SK-N-SH (cell line): ENCODE data around the gene SEBOX. TPM values are rescaled to one million over a fixed set of nuclear protein-coding genes. Genes with fewer than 3 reads are reported as not detected.

Experiments
- CTCF ChIA-PET: fragments of 300-600, 350-600 bp; formaldehyde crosslinking; extraction: SDS; loops from one replicate; lab custom pipeline; 2021; lab: Yijun Ruan, JAX
- POLR2A ChIA-PET: fragments of 350-600 bp; sonication (Branson Sonifier 250); formaldehyde crosslinking; extraction: SDS; loops from one replicate; lab custom pipeline; 2020; ENCODE audit warnings: antibody characterized with exemption, inconsistent platforms; lab: Yijun Ruan, JAX
- DNase-seq: peaks from one replicate; pipeline ENCODE4 v3.0.0; 2012
- H2AFZ ChIP-seq: fragments of 200-600 bp; sonication (generic); 2 replicates; pipeline ENCODE4 v1.8.1; 2016; ENCODE audit warnings: antibody characterized with exemption, mild to moderate bottlenecking, low read depth
- H3F3A ChIP-seq: fragments of 200-600 bp; sonication (generic); replicated peaks from 2 replicates; pipeline ENCODE3; 2016; ENCODE audit warnings: antibody characterized with exemption, mild to moderate bottlenecking; ENCODE audit not compliant: insufficient read depth
- H3K27ac ChIP-seq, 2 experiments: fragments of 200-500 bp in 1 of 2; fragments of 200-600 bp in 1 of 2; sonication (Bioruptor generic) in 1 of 2; sonication (generic), shearing (Covaris generic) in 1 of 2; 2 replicates each; pipeline versions ENCODE4 v1.5.1 to v1.6.1; 2014 to 2016; ENCODE audit warnings: low read depth in 2 of 2, inconsistent platforms in 1 of 2, low read length in 1 of 2, mild to moderate bottlenecking in 1 of 2, mixed read lengths in 1 of 2
- H3K27me3 ChIP-seq: fragments of 200-600 bp; sonication (generic), shearing (Covaris generic); 2 replicates; pipeline ENCODE4 v1.6.1; 2016; ENCODE audit warnings: mixed run types; ENCODE audit not compliant: insufficient read depth
- H3K36me3 ChIP-seq, 2 experiments: fragments of 200-500 bp in 1 of 2; fragments of 200-600 bp in 1 of 2; sonication (Bioruptor generic) in 1 of 2; sonication (generic) in 1 of 2; replicated peaks in 1 of 2; 2 replicates each; pipeline versions ENCODE3 to v1.5.1; 2014 to 2016; ENCODE audit warnings: low read length in 1 of 2, mild to moderate bottlenecking in 1 of 2; ENCODE audit not compliant: insufficient read depth in 2 of 2, control insufficient read depth in 1 of 2
- H3K4me1 ChIP-seq, 2 experiments: fragments of 200-500 bp in 1 of 2; fragments of 200-600 bp in 1 of 2; sonication (Bioruptor generic) in 1 of 2; sonication (generic), shearing (Covaris generic) in 1 of 2; 2 replicates each; pipeline versions ENCODE4 v1.5.1 to v1.6.1; 2014 to 2016; ENCODE audit warnings: low read depth in 1 of 2, low read length in 1 of 2, mixed run types in 1 of 2; ENCODE audit not compliant: insufficient read depth in 2 of 2, control insufficient read depth in 1 of 2
- H3K4me2 ChIP-seq: fragments of 200-600 bp; sonication (generic), shearing (Covaris generic); 2 replicates; pipeline ENCODE4 v1.6.1; 2017; ENCODE audit warnings: mixed run types
- H3K4me3 ChIP-seq, 2 experiments: fragments of 200-500 bp in 1 of 2; fragments of 200-600 bp in 1 of 2; sonication (Bioruptor generic) in 1 of 2; sonication (generic), shearing (Covaris generic) in 1 of 2; 2 replicates each; pipeline versions ENCODE4 v1.5.1 to v1.8.1; 2014 to 2016; ENCODE audit warnings: low read depth in 2 of 2, inconsistent platforms in 1 of 2, low read length in 1 of 2, mild to moderate bottlenecking in 1 of 2, mixed read lengths in 1 of 2, moderate library complexity in 1 of 2
- H3K79me2 ChIP-seq: fragments of 200-600 bp; sonication (generic); 2 replicates; pipeline ENCODE4 v1.8.1; 2017; ENCODE audit warnings: mild to moderate bottlenecking; ENCODE audit not compliant: insufficient read depth
- H3K9ac ChIP-seq: fragments of 200-600 bp; sonication (generic); 2 replicates; pipeline ENCODE4 v1.6.1; 2017; ENCODE audit warnings: mixed run types
- H3K9me2 ChIP-seq: fragments of 200-600 bp; sonication (generic); 2 replicates; pipeline ENCODE4 v1.6.1; 2017; ENCODE audit warnings: mixed run types
- H3K9me3 ChIP-seq: fragments of 200-600 bp; sonication (generic); 2 replicates; pipeline ENCODE4 v1.6.1; 2017; ENCODE audit warnings: mixed run types, mild to moderate bottlenecking, moderate library complexity
- H4K20me1 ChIP-seq: fragments of 200-600 bp; sonication (generic); 2 replicates; pipeline ENCODE4 v1.6.1; 2017; ENCODE audit warnings: mild to moderate bottlenecking, mixed run types; ENCODE audit not compliant: insufficient read depth
- ELF1 ChIP-seq: IDR thresholded peaks from 2 replicates; pipeline ENCODE4 v1.4.0; 2012
- EZH2phosphoT487 ChIP-seq: fragments of 200-600 bp; sonication (generic); IDR thresholded peaks from 2 replicates; pipeline ENCODE4 v1.6.1; 2017; ENCODE audit warnings: low read depth, mixed run types, mild to moderate bottlenecking, antibody characterized with exemption, moderate library complexity, borderline replicate concordance
- FOSL2 ChIP-seq: IDR thresholded peaks from 2 replicates; pipeline ENCODE4 v1.4.0; 2012; ENCODE audit warnings: low read depth, mild to moderate bottlenecking, moderate library complexity, borderline replicate concordance
- FOXJ3 ChIP-seq: sonication (generic); formaldehyde crosslinking; IDR thresholded peaks from 2 replicates; pipeline ENCODE4 v1.5.1; 2020; ENCODE audit warnings: mild to moderate bottlenecking, missing genetic modification reagents
- FOXM1 ChIP-seq: IDR thresholded peaks from 2 replicates; pipeline ENCODE4 v1.4.0; 2012; ENCODE audit warnings: low read depth, mild to moderate bottlenecking
- GABPA ChIP-seq: IDR thresholded peaks from 2 replicates; pipeline ENCODE4 v1.4.0; 2012; ENCODE audit warnings: low read depth, mild to moderate bottlenecking
- GATA2 ChIP-seq: sonication (generic); formaldehyde crosslinking; IDR thresholded peaks from 2 replicates; pipeline ENCODE4 v1.5.0; 2020; ENCODE audit warnings: mild to moderate bottlenecking, missing genetic modification reagents
- MXI1 ChIP-seq: IDR thresholded peaks from 2 replicates; pipeline ENCODE4 v1.6.1; 2012; ENCODE audit warnings: mild to moderate bottlenecking, low read depth, low read length, improper control_type of control experiment
- NRF1 ChIP-seq: IDR thresholded peaks from 2 replicates; pipeline ENCODE4 v1.6.1; 2012; ENCODE audit warnings: low read depth, mild to moderate bottlenecking, low read length
- POLR2AphosphoS5 ChIP-seq: IDR thresholded peaks from 2 replicates; pipeline ENCODE4 v1.6.1; 2012; ENCODE audit warnings: low read depth, low read length
- RFX5 ChIP-seq: IDR thresholded peaks from 2 replicates; pipeline ENCODE4 v1.6.1; 2012; ENCODE audit warnings: mild to moderate bottlenecking, improper control_type of control experiment, low read length
- TAF1 ChIP-seq: IDR thresholded peaks from 2 replicates; pipeline ENCODE4 v1.6.1; 2012; ENCODE audit warnings: low read depth, mild to moderate bottlenecking, low read length, moderate library complexity, borderline replicate concordance
- TCF12 ChIP-seq: IDR thresholded peaks from 2 replicates; pipeline ENCODE4 v1.4.0; 2012
- WGBS: methylation state at CpG from one replicate; pipeline ENCODE4 v1.1.6; 2017; ENCODE audit warnings: low lambda C conversion rate; 5-methylcytosine and 5-hydroxymethylcytosine counted together
- polyA plus RNA-seq, 3 experiments: library from polyadenylated mRNA; depleted of rRNA; stranded (reverse); fragments of >200 nt; gene quantifications; 2 replicates each; pipeline ENCODE4 v1.2.3, GENCODE V29; 2012
- TF ChIP-seq, protein P1 (sequence below): fragments of 150-350 bp; IDR thresholded peaks from 2 replicates; pipeline ENCODE4 v1.6.1; 2017; ENCODE audit warnings: antibody characterized with exemption, low read length, low read depth, borderline replicate concordance
- TF ChIP-seq, protein P2 (sequence below): IDR thresholded peaks from 2 replicates; pipeline ENCODE4 v1.4.0; 2012; ENCODE audit warnings: low read depth, borderline replicate concordance
- TF ChIP-seq, protein P3 (sequence below): IDR thresholded peaks from 2 replicates; pipeline ENCODE4 v1.4.0; 2012; ENCODE audit warnings: low read depth, borderline replicate concordance
- TF ChIP-seq, protein P4 (sequence below): IDR thresholded peaks from 2 replicates; pipeline ENCODE4 v1.4.0; 2012; ENCODE audit warnings: low read depth
- TF ChIP-seq, protein P5 (sequence below): IDR thresholded peaks from 2 replicates; pipeline ENCODE4 v1.6.1; 2012; ENCODE audit warnings: mild to moderate bottlenecking, low read depth, low read length, moderate library complexity

Gene SEBOX
- polyA plus RNA-seq, 1 of the 3 experiments (the other 2 are of a cell fraction) = not detected

DNA sequence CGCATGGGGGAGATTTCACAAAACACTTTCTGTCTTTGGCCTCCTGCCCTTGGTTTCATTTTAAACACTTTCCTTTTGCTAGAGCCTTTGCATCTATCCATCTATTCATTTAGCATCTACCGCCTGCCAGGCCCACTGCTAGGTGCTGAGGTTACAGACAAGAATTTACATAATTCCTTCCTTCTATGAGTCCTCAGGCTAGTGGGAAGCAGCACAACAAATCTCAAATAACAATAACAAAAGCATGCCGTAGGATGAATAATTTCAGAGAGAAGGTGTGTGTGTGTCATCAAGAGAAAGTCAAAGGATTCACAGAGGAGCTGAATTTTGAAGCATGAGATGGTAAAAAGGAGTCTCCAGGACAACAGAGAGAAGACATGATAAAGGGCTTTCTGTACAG lies 47.1 kb upstream of the SEBOX start:
- POLR2A ChIA-PET = no interaction called here

More for the DNA sequence above, 47.1 kb upstream of the SEBOX start:
- H3K27ac ChIP-seq = no peak overlapping the region
- H2AFZ ChIP-seq = no peak overlapping the region
- peaks cover 18% of the 10 kb centered on the region; the same call in 1 of the 2 replicates for H3K27me3 ChIP-seq
- no peak overlapping the region for H3K4me3 ChIP-seq
- no peaks in the 10 kb centered on the region for H3K9me3 ChIP-seq
- H3F3A ChIP-seq = peaks cover 8% of the 10 kb centered on the region
- H3K9ac ChIP-seq = no peak overlapping the region
- H3K4me1 ChIP-seq = 0 out of 4 replicates have a peak, but pooled peaks cover 0 to 6% of the 10 kb centered on the region in 2 experiments
- no peaks in the 10 kb centered on the region for H3K36me3 ChIP-seq
- no peak overlapping the region for H3K4me2 ChIP-seq
- 73% methylated on average over 3 of the region's 3 CpGs for WGBS
- H3K79me2 ChIP-seq = no peaks in the 10 kb centered on the region
- H3K9me2 ChIP-seq = no peaks in the 10 kb centered on the region
- CTCF ChIA-PET = no interaction called here
- DNase-seq = no peak
- TF ChIP-seq TCF12 (no peak), EZH2phosphoT487 (no peak), RFX5 (no peak), FOXM1 (no peak), NRF1 (no peak), GATA2 (no peak), FOSL2 (no peak), POLR2AphosphoS5 (no peak), MXI1 (no peak), TAF1 (no peak), GABPA (no peak), ELF1 (no peak), FOXJ3 (CRISPR knock-in tag) (no peak)
- TF ChIP-seq, protein P1, sequence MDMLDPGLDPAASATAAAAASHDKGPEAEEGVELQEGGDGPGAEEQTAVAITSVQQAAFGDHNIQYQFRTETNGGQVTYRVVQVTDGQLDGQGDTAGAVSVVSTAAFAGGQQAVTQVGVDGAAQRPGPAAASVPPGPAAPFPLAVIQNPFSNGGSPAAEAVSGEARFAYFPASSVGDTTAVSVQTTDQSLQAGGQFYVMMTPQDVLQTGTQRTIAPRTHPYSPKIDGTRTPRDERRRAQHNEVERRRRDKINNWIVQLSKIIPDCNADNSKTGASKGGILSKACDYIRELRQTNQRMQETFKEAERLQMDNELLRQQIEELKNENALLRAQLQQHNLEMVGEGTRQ = no peak
- TF ChIP-seq, protein P2, sequence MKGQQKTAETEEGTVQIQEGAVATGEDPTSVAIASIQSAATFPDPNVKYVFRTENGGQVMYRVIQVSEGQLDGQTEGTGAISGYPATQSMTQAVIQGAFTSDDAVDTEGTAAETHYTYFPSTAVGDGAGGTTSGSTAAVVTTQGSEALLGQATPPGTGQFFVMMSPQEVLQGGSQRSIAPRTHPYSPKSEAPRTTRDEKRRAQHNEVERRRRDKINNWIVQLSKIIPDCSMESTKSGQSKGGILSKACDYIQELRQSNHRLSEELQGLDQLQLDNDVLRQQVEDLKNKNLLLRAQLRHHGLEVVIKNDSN = no peak
- TF ChIP-seq, protein P3, sequence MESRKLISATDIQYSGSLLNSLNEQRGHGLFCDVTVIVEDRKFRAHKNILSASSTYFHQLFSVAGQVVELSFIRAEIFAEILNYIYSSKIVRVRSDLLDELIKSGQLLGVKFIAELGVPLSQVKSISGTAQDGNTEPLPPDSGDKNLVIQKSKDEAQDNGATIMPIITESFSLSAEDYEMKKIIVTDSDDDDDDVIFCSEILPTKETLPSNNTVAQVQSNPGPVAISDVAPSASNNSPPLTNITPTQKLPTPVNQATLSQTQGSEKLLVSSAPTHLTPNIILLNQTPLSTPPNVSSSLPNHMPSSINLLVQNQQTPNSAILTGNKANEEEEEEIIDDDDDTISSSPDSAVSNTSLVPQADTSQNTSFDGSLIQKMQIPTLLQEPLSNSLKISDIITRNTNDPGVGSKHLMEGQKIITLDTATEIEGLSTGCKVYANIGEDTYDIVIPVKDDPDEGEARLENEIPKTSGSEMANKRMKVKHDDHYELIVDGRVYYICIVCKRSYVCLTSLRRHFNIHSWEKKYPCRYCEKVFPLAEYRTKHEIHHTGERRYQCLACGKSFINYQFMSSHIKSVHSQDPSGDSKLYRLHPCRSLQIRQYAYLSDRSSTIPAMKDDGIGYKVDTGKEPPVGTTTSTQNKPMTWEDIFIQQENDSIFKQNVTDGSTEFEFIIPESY = no peak
- TF ChIP-seq, protein P4, sequence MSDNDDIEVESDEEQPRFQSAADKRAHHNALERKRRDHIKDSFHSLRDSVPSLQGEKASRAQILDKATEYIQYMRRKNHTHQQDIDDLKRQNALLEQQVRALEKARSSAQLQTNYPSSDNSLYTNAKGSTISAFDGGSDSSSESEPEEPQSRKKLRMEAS = no peak
- TF ChIP-seq, protein P5, sequence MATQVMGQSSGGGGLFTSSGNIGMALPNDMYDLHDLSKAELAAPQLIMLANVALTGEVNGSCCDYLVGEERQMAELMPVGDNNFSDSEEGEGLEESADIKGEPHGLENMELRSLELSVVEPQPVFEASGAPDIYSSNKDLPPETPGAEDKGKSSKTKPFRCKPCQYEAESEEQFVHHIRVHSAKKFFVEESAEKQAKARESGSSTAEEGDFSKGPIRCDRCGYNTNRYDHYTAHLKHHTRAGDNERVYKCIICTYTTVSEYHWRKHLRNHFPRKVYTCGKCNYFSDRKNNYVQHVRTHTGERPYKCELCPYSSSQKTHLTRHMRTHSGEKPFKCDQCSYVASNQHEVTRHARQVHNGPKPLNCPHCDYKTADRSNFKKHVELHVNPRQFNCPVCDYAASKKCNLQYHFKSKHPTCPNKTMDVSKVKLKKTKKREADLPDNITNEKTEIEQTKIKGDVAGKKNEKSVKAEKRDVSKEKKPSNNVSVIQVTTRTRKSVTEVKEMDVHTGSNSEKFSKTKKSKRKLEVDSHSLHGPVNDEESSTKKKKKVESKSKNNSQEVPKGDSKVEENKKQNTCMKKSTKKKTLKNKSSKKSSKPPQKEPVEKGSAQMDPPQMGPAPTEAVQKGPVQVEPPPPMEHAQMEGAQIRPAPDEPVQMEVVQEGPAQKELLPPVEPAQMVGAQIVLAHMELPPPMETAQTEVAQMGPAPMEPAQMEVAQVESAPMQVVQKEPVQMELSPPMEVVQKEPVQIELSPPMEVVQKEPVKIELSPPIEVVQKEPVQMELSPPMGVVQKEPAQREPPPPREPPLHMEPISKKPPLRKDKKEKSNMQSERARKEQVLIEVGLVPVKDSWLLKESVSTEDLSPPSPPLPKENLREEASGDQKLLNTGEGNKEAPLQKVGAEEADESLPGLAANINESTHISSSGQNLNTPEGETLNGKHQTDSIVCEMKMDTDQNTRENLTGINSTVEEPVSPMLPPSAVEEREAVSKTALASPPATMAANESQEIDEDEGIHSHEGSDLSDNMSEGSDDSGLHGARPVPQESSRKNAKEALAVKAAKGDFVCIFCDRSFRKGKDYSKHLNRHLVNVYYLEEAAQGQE = no peak
- no peaks in the 10 kb centered on the region for H4K20me1 ChIP-seq
